GM12892 (cell line): ENCODE results near the gene SGCD.

Experiments
- POLR2A ChIP-seq: IDR thresholded peaks from 2 replicates; pipeline ENCODE4 v1.6.1; 2011; ENCODE audit warnings: low read depth, low read length, control low read depth
- POLR2AphosphoS5 ChIP-seq: IDR thresholded peaks from 2 replicates; pipeline ENCODE4 v1.6.1; 2011; ENCODE audit warnings: low read depth, low read length, control low read depth
- TAF1 ChIP-seq: IDR thresholded peaks from 2 replicates; pipeline ENCODE4 v1.6.1; 2011; ENCODE audit warnings: low read depth, mild to moderate bottlenecking, control low read depth, low read length, borderline replicate concordance

GRCh38 chr5:156680831-156681230, 353.9 kb downstream of the SGCD start:
- TF ChIP-seq POLR2A (no peak), POLR2AphosphoS5 (no peak), TAF1 (no peak)
